Muscle layer of duodenum (tissue), 2 donors: ENCODE data around the gene ERC2.
A peak's percentile ranks its signal among the peaks of the same experiment; 100 is the strongest.

Experiments
- H3K27ac ChIP-seq: one replicate; pipeline ENCODE4 v1.7.0; 2013; ENCODE audit warnings: mild to moderate bottlenecking, low read length
- H3K27me3 ChIP-seq: one replicate; pipeline ENCODE4 v1.7.0; 2013; ENCODE audit warnings: low read depth, mild to moderate bottlenecking, control low read depth, low read length
- H3K36me3 ChIP-seq, 2 donors: one replicate each; pipeline ENCODE4 v1.7.0; 2013; ENCODE audit warnings: low read length in 2 of 2, control low read depth in 1 of 2, mild to moderate bottlenecking in 1 of 2; ENCODE audit not compliant: insufficient read depth in 2 of 2, control insufficient read depth in 1 of 2
- H3K4me1 ChIP-seq, 2 donors: one replicate each; pipeline ENCODE4 v1.7.0; 2013; ENCODE audit warnings: low read length in 2 of 2, mild to moderate bottlenecking in 2 of 2, control low read depth in 1 of 2, moderate library complexity in 1 of 2; ENCODE audit not compliant: insufficient read depth in 2 of 2, control insufficient read depth in 1 of 2
- H3K4me3 ChIP-seq, 2 donors: one replicate each; pipeline ENCODE4 v1.7.0; 2013; ENCODE audit warnings: low read length in 2 of 2, low read depth in 1 of 2, mild to moderate bottlenecking in 1 of 2
- H3K9me3 ChIP-seq, 2 donors: one replicate each; pipeline ENCODE4 v1.7.0; 2013; ENCODE audit warnings: low read length in 2 of 2, control low read depth in 1 of 2, mild to moderate bottlenecking in 1 of 2; ENCODE audit not compliant: control insufficient read depth in 1 of 2
- donor health status: healthy.

Gene ERC2

DNA sequence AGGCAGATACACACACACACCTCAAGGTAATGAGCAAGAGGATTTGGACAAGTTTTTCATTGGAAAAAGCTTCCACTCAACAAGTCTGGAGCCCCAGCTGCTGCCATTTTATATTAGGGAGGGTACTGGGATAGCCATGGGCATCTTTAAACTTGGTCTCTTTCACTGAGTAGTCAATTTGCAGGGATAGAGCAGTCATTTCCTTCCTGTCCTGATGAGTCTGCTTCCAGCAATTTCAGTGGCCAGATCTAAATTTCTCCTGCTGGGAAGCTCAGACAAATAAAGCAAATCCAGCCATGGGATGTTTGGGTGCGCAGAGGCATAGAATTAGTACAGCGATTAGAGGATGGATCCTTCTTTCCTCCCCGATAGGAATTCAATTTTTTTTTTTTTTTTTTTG, 874 bp upstream of the ERC2 start:
- Histone ChIP-seq H3K27me3 (peaks cover 10% of the 10 kb centered on the region), H3K27ac (no peak overlapping the region), H3K36me3 (no peaks in the 10 kb centered on the region), H3K4me3 (no peak overlapping the region), H3K9me3 (no peaks in the 10 kb centered on the region), H3K4me1 (peaks cover 0 to 17% of the 10 kb centered on the region in 2 donors)

DNA sequence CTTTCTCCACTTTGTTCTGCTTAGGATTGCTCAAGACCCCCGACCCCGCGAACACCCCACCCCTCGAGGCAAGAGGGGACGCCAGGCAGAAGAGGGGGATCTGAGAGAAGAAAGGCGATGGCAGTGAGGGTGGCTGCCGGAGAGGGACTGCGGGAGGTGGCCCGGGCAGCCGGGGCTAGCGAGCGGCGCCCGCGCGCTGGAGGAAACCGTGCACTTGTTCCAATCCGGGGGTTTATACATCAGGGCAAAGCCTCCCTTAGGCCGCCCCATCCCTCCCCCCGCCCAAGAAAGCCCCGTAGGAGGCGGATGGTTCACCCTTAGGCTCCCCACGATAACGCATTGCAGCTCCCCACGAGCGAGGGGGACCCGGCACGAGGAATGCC, 475 bp downstream of the ERC2 start:
- Histone ChIP-seq H3K27ac (no peak overlapping the region), H3K4me3 (peak overlapping the region; percentile 55 to 69), H3K4me1 (peaks cover 0 to 17% of the 10 kb centered on the region in 2 donors), H3K27me3 (peaks cover 10% of the 10 kb centered on the region), H3K9me3 (no peaks in the 10 kb centered on the region), H3K36me3 (no peaks in the 10 kb centered on the region)

DNA sequence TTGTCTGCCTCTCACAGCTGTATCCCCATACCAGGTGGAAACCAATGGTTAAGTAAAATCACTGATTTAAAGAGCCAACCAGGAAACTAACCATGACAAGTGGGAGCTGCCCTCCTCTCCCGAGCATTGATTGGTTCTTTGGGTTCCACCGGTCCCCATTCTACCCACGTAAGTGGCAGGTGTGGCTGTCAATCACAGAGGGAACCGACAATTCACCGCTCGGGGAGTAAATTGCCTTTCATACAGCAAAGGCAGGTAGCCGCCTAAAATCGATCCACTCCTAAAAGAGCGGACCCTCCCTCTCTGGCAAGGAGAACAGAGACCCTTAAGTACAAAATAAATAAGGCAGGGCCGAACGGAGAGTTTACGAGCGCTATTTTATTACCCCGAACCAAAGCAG, 1.2 kb downstream of the ERC2 start:
- peak overlapping the region; percentile 55 to 69 for H3K4me3 ChIP-seq
- no peaks in the 10 kb centered on the region for H3K9me3 ChIP-seq
- H3K27ac ChIP-seq: no peak overlapping the region
- H3K27me3 ChIP-seq: peaks cover 10% of the 10 kb centered on the region
- H3K4me1 ChIP-seq: peaks cover 0 to 17% of the 10 kb centered on the region in 2 donors
- no peaks in the 10 kb centered on the region for H3K36me3 ChIP-seq

DNA sequence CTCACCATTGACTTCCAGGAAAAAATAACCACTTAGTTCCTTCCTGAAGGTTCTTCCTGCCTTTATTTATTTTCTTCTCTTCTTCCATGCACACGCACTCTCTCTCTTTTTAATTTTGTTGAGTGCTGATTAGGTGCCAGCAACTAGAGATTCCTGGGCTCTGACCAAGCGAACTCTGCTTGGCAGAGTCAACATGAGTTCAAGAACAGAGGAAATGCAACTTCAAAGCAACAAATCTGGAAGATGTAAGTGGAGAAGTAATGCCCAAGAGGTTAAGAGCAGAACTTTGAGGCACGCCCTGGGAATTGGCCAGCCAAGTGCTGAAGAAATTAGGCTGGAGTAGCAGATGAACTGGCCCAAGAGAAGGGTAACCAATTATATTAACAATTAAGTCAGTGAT, 8.5 kb downstream of the ERC2 start:
- no peaks in the 10 kb centered on the region for H3K4me1 ChIP-seq
- H3K27ac ChIP-seq: no peak overlapping the region
- no peaks in the 10 kb centered on the region for H3K27me3 ChIP-seq

DNA sequence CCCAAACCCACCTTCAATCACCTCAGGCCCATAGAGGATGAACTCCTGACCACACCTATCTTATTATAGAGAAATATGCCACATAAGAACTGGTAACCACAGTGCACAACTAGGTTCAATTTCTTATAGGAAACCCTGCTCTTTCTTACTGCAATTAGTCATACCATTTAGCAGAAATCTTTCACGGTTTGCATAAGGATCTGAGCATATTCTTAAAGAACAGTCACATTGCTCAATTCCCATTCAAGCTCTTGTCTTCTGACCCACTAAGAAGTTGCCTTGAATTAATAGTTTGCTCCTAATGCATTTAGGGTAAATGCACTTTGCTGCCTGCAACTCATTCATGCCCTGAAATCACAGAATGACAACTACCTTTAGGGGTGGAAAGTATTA, 9.2 kb downstream of the ERC2 start:
- no peaks in the 10 kb centered on the region for H3K27me3 ChIP-seq
- H3K9me3 ChIP-seq: no peaks in the 10 kb centered on the region
- no peaks in the 10 kb centered on the region for H3K4me1 ChIP-seq
- H3K4me3 ChIP-seq: no peak overlapping the region
- H3K27ac ChIP-seq: no peak overlapping the region
- H3K36me3 ChIP-seq: no peaks in the 10 kb centered on the region

More for the DNA sequence above, 8.5 kb downstream of the ERC2 start:
- no peaks in the 10 kb centered on the region for H3K36me3 ChIP-seq
- H3K4me3 ChIP-seq: no peak overlapping the region
- H3K9me3 ChIP-seq: no peaks in the 10 kb centered on the region

DNA sequence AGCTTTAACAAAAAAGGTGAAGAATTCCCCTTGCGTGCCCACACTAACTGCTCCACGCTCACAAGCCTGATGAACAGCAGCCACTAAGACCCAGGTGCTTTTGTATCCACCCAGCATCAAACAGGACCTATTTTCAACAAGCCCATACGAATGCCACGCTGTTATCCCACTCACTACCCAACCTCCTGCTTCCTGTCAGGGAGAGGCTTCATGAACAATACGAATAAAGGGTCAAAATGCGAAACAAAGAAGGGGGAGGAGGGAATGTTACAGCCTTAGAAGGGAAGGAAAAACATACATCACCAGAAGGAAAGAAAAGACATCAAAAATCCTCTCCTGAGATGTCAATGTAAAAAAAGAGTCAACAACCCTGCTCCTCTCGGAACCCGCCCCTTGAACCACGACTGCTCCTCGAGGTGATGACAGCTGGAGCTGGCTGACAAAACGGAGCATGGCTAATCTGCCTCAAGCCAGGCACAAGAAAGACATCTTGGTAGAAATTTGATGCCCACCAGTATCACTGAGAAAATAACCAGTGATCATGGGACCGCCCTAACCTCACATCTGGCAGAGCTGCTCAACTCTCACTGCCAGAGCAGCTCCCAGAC, 9.7 kb downstream of the ERC2 start:
- H3K9me3 ChIP-seq: no peaks in the 10 kb centered on the region
- no peaks in the 10 kb centered on the region for H3K36me3 ChIP-seq
- no peak overlapping the region for H3K27ac ChIP-seq
- H3K4me3 ChIP-seq: no peak overlapping the region
- no peaks in the 10 kb centered on the region for H3K4me1 ChIP-seq
- H3K27me3 ChIP-seq: no peaks in the 10 kb centered on the region

DNA sequence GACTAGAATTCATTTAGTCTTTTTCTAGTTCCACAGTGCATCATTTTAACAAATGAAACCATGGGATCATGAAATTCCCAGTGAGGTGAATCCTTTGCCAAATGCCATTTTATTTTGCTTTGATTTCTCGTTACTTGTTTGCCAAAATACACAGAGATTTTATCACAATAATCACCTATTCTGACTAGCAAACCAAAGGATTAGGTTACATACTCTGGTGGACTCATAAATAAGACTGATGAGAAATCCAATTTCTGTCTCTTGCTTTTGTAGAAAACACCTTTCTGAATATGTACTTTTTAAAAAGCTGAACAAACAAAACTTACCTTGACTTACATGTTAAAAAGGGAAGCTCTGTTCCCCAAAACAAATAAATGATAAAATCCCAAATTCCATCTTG, 12.2 kb downstream of the ERC2 start:
- H3K27me3 ChIP-seq: no peaks in the 10 kb centered on the region

DNA sequence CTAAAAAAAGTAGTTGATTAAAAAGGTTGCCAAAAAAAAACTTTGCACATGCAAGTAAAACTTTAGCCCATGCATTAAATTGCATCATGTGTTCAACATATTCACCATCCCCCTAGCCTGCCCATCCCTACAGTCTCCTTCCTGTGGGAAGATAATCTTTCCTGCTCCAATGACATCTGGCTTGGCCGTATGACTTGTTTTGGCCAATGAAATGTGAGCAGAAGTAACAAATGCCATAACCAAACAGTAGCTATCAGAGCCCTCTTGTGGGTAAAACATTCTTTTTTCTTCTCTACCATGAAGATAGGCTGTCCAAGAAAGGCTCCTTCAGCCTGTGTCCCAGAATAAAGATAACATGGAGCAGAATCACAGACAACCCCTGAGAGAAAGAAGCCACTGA, 15.3 kb downstream of the ERC2 start:
- Histone ChIP-seq H3K36me3 (no peaks in the 10 kb centered on the region), H3K4me3 (no peak overlapping the region), H3K27ac (no peak overlapping the region), H3K9me3 (no peaks in the 10 kb centered on the region), H3K27me3 (no peaks in the 10 kb centered on the region), H3K4me1 (no peaks in the 10 kb centered on the region)

More for the DNA sequence above, 12.2 kb downstream of the ERC2 start:
- Histone ChIP-seq H3K9me3 (no peaks in the 10 kb centered on the region), H3K36me3 (no peaks in the 10 kb centered on the region), H3K4me3 (no peak overlapping the region), H3K27ac (no peak overlapping the region), H3K4me1 (no peaks in the 10 kb centered on the region)

DNA sequence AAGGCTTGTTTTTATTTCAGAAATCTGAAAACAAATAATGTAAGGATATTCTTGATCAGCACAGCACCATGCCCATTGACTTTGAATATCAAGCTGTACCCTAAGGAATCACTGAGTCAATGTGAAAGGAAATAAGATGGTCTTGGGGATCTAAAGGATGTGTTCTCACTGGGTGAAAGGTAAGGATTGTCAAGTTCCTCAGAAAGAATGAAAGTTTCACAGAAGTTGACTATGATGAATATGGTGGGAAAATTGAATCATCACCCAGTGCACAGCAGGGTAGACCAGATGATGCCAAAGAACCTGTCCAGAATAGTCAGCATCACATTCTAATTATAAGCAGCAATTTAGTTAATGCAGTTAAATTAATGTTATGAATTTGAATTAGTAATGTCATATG, 16.2 kb downstream of the ERC2 start:
- Histone ChIP-seq H3K27ac (no peak overlapping the region), H3K4me3 (no peak overlapping the region), H3K9me3 (no peaks in the 10 kb centered on the region), H3K36me3 (no peaks in the 10 kb centered on the region), H3K27me3 (no peaks in the 10 kb centered on the region), H3K4me1 (no peaks in the 10 kb centered on the region)

DNA sequence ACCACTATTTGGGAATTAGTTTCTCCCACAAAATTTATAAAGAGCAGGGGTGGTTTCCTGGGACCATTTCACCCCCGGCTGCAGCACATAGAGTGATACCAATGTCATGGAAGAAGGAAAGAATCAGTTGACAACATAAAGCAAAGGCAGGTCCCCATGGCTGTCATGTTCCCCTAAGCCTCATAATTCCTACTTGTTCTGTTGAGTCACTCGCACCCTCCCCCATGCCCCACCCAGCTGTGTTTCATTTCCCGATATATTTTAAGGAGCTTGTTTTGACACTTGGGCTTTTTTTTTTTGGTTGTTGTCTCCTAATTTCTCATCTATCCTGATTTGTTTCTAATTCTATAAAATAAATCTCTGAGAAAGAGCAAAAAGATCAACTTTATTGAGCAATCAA, 24.9 kb downstream of the ERC2 start:
- Histone ChIP-seq H3K4me3 (no peak overlapping the region), H3K4me1 (no peaks in the 10 kb centered on the region), H3K36me3 (no peaks in the 10 kb centered on the region), H3K27ac (no peak overlapping the region), H3K27me3 (no peaks in the 10 kb centered on the region), H3K9me3 (no peaks in the 10 kb centered on the region)

DNA sequence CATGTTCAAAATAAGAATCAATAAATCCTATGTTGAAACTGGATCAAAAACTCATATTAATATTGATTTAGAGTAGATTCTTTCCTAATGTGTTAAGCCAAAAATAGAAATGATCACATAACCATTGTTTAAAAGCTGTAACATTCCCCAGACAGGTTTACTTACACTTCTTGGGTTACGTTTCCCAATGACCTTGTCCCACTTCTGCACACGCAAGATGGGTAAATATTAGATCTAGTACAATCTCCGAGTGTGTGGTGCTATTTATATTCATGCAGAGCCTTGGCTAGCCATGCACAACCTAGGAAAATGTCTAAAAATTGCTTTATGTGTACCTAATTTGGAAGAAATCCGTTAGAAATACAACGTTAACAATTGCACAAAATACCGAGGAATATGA, 39.6 kb downstream of the ERC2 start:
- H3K4me1 ChIP-seq: no peaks in the 10 kb centered on the region
- H3K27ac ChIP-seq: no peak overlapping the region
- no peaks in the 10 kb centered on the region for H3K36me3 ChIP-seq
- no peaks in the 10 kb centered on the region for H3K27me3 ChIP-seq
- H3K9me3 ChIP-seq: peaks cover 0 to 6% of the 10 kb centered on the region in 2 donors
- no peak overlapping the region for H3K4me3 ChIP-seq

DNA sequence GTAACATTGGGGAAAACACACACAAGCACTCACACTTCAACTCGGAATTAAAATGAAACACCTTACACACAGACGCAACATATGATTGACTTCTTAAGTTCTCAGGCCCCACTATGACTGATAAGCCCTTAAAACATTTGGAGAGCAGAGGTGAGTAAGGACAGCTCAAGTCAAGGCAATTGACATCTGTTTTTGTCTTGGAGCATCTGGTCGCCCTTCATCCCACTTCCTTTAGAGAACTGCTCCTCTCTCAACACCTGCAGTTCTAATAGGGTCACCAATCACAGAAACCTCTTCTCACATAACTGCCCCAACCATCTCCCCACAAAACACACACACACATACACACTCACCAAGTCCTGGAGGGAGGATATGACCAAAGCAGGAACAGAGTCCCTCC, 43.4 kb downstream of the ERC2 start:
- Histone ChIP-seq H3K27ac (no peak overlapping the region), H3K36me3 (no peaks in the 10 kb centered on the region), H3K4me1 (no peaks in the 10 kb centered on the region), H3K27me3 (no peaks in the 10 kb centered on the region), H3K9me3 (no peaks in the 10 kb centered on the region), H3K4me3 (no peak overlapping the region)
